ENCODE measurements around the gene NHSL2.

DNA sequence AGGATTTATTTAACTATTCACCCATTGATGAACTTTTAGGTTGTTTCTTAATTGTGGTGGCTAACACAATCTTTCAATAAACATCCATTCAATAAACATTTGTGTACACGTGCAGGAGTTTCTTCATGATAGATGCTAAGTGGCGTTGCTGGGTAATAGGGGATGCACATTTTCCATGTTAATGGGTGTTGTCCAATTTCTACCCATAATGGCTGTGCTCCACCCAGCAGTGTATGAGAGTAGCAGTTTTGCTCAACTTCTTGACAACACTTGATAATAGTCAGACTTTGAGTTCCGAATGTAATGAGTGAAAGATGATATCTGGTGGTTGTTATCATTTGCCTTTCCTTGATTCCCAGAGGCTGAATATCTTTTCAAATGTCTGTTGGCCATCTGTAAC lies 104.7 kb downstream of the NHSL2 start:
- TF ChIP-seq, protein P1, sequence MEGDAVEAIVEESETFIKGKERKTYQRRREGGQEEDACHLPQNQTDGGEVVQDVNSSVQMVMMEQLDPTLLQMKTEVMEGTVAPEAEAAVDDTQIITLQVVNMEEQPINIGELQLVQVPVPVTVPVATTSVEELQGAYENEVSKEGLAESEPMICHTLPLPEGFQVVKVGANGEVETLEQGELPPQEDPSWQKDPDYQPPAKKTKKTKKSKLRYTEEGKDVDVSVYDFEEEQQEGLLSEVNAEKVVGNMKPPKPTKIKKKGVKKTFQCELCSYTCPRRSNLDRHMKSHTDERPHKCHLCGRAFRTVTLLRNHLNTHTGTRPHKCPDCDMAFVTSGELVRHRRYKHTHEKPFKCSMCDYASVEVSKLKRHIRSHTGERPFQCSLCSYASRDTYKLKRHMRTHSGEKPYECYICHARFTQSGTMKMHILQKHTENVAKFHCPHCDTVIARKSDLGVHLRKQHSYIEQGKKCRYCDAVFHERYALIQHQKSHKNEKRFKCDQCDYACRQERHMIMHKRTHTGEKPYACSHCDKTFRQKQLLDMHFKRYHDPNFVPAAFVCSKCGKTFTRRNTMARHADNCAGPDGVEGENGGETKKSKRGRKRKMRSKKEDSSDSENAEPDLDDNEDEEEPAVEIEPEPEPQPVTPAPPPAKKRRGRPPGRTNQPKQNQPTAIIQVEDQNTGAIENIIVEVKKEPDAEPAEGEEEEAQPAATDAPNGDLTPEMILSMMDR (IDR thresholded peaks at IDR 0.05) = no peak
- no peak for TF ChIP-seq EP300 (IDR thresholded peaks at IDR 0.05)
